ENCODE measurements around the gene SRRD.

The SRRD gene

GRCh38 chr22:26453812-26454500 lies 29.7 kb upstream of the SRRD start:
- DNase-seq: no peak

- DNase-seq: no peak
Observed at GRCh38 chr22:26457661-26458272, 25.9 kb upstream of the SRRD start.

GRCh38 chr22:26460202-26460601 lies 23.5 kb upstream of the SRRD start:
- DNase-seq: no peak

- DNase-seq: peak; percentile 54 to 55
Observed at GRCh38 chr22:26461188-26461810, 22.4 kb upstream of the SRRD start.

GRCh38 chr22:26462051-26462450 lies 21.6 kb upstream of the SRRD start:
- no peak for DNase-seq

GRCh38 chr22:26462641-26463040 lies 21.0 kb upstream of the SRRD start:
- no peak for DNase-seq

- DNase-seq: no peak
Observed at GRCh38 chr22:26463101-26463661, 20.5 kb upstream of the SRRD start.

- no peak for DNase-seq
Observed at GRCh38 chr22:26463688-26464087, 20.0 kb upstream of the SRRD start.

- no peak for DNase-seq
Observed at GRCh38 chr22:26464312-26464711, 19.4 kb upstream of the SRRD start.

GRCh38 chr22:26466196-26466595 lies 17.5 kb upstream of the SRRD start:
- DNase-seq: no peak

- DNase-seq: no peak
Observed at GRCh38 chr22:26470807-26471206, 12.9 kb upstream of the SRRD start.

GRCh38 chr22:26471522-26471921 lies 12.2 kb upstream of the SRRD start:
- no peak for DNase-seq

- DNase-seq: no peak
Observed at GRCh38 chr22:26474682-26475081, 9.0 kb upstream of the SRRD start.

GRCh38 chr22:26476705-26477340 lies 6.9 kb upstream of the SRRD start:
- DNase-seq: no peak

- no peak for DNase-seq
Observed at GRCh38 chr22:26477341-26477731, 6.3 kb upstream of the SRRD start.

GRCh38 chr22:26479043-26479791 lies 4.5 kb upstream of the SRRD start:
- DNase-seq: no peak

GRCh38 chr22:26479792-26480610 lies 3.7 kb upstream of the SRRD start:
- DNase-seq: no peak

- no peak for DNase-seq
Observed at GRCh38 chr22:26480611-26480932, 3.1 kb upstream of the SRRD start.

- DNase-seq: no peak
Observed at GRCh38 chr22:26481112-26481693, 2.5 kb upstream of the SRRD start.

GRCh38 chr22:26481694-26482093 lies 2.0 kb upstream of the SRRD start:
- peak in 1 of 2 experiments; percentile 21 for DNase-seq

- no peak for DNase-seq
Observed at GRCh38 chr22:26482161-26482560, 1.5 kb upstream of the SRRD start.

GRCh38 chr22:26483043-26483438 lies 636 bp upstream of the SRRD start:
- DNase-seq: no peak

Measured in activated CD4-positive, alpha-beta T cell treated with anti-CD3 and anti-CD28 coated beads, Interleukin-2, amount 50 U/mL, for 48 hours (primary cell).